Measurements from ENCODE around the gene BCL2L1.

Gene BCL2L1

GRCh38 chr20:31731321-31731717, 8.7 kb upstream of the BCL2L1 start:
- no peak for DNase-seq (ENCODE audit: low read depth in 2 of 2)

DNA sequence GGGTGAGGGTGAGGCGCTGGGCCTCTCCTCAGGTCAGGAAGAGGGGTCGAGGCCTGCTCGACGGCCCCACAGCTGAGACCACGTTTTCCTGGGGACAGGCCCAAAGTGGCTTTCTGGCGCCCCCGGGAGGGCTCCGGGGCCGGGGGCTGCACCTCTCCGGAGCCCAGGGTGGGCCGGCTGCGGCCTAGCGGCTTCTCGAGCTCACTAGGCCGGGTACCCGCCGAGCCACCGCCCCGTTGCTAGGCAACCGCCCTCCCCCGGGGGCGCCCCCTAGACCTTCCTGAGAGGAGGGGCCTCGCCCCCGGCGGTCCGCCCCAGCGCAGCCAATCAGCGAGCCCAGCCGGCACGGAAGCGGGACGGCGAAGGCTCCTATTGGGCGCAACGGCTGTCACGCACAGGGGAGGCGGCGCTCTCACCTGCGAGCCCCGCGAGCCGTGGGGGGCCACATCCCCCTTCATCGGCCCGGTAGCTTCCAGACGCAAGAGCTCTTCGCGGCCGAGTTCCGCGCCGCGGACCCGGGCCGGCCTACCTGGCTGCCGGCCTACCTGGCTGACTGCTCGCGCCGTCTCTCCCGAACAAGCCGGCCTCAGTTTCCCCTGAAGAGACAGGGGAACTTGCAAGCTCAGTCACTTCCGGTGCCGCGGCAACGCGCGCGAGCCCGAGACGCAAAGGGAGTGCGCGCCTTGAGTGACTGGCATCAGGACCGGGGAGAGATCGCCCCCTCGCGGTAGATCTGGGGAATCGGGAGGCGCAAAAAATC, 831 bp upstream of the BCL2L1 start:
- DNase-seq (ENCODE audit: low read depth in 2 of 2), result peak; percentile 98

- no peak for DNase-seq (ENCODE audit: low read depth in 2 of 2)
These were observed 326 bp upstream of the BCL2L1 start for GRCh38 chr20:31723069-31723318.

DNA sequence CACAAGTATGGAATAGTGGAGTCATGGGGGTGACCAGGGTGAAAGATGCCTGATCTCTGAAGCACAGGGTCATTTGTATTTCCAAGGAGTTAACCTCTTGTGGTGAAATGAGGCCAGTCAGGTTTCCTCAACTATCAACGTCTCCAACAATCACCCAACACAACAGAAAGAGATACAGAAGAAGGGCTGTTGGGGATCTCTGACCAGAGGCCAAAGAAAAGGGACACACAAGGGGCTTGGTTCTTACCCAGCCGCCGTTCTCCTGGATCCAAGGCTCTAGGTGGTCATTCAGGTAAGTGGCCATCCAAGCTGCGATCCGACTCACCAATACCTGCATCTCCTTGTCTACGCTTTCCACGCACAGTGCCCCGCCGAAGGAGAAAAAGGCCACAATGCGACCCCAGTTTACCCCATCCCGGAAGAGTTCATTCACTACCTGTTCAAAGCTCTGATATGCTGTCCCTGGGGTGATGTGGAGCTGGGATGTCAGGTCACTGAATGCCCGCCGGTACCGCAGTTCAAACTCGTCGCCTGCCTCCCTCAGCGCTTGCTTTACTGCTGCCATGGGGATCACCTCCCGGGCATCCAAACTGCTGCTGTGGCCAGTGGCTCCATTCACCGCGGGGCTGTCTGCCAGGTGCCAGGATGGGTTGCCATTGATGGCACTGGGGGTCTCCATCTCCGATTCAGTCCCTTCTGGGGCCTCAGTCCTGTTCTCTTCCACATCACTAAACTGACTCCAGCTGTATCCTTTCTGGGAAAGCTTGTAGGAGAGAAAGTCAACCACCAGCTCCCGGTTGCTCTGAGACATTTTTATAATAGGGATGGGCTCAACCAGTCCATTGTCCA, 1.0 kb downstream of the BCL2L1 start:
- no peak for DNase-seq (ENCODE audit: low read depth in 2 of 2)

DNA sequence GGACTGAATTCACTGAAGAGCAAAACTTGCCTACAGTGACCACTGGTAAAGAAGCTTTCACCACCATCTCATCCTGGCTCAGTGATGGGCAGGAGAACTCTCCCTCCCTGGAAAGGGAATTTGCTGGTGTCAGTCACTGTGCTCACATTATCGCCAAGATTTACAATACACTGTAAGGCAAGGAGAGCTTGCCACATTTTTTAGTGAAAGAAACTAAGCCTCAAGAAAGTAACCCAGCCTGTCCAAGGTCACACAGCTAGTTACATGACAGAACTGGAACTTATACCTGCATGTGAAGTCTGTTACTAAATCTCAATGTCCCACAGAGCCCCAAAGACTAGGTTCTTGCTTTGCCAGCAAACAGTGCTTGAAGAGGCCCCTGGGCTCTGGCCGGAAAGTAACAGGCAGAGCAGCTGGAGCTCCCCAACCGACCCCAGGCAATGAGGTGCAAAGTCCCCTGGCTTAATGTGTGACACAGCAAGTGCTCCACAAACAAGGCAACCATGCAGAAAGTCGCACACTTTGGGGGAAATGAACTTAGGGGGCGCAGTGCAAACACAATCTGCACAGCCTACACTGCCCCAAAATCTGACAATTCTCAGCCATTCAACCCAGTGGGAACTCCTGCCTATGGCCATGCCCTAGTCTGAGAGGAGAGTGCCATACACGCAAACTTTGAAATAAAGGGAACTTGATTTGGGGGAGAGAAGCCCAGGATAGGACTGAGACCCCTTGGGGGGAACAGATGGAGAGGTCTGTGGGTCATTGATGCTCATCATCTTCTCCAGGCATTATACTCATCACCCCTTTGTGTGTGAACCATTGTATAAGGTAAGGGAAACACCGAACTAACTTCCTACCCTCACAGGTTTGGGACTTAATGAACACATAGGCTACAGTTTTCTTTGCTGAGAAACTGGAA, 1.9 kb downstream of the BCL2L1 start:
- DNase-seq (ENCODE audit: low read depth in 2 of 2), result peak in 1 of 2 donors; percentile 29

GRCh38 chr20:31719644-31720485, 2.8 kb downstream of the BCL2L1 start:
- DNase-seq (ENCODE audit: low read depth in 2 of 2), result no peak

GRCh38 chr20:31718952-31719643, 3.6 kb downstream of the BCL2L1 start:
- DNase-seq (ENCODE audit: low read depth in 2 of 2), result no peak

- DNase-seq (ENCODE audit: low read depth in 2 of 2), result no peak
These were observed 5.0 kb downstream of the BCL2L1 start for GRCh38 chr20:31717478-31718201.

DNA sequence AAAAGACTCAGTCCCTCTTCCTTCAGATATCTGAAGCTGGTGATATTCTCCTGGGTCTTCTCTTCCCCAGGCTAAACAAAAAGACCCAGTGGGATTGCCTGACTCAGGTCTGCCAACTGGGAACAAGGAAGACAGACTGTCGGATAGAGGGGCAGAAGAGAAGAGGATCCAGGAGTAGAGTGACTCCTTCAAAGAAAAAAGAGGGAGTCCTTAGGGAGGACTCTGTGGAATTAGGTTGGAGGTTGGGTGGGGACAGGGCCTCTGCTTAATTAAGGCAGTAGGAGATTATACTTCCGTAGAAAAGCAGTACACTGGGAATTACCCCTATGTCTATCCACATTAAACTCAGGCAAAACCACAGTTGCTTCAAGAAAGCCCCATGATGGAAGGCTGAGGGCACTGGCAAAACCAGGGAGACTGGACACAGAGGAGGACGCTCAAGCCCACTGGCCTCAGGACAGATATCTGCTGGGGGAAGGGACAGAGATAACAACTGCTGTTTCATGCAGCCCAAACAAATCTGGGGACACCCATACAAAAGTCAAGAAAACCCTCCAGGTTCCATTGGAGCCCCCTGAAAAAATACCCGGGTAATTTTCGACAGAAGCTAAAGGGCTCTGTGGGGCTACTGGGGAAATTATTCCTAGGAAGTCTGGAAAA, 5.7 kb downstream of the BCL2L1 start:
- no peak for DNase-seq (ENCODE audit: low read depth in 2 of 2)

DNA sequence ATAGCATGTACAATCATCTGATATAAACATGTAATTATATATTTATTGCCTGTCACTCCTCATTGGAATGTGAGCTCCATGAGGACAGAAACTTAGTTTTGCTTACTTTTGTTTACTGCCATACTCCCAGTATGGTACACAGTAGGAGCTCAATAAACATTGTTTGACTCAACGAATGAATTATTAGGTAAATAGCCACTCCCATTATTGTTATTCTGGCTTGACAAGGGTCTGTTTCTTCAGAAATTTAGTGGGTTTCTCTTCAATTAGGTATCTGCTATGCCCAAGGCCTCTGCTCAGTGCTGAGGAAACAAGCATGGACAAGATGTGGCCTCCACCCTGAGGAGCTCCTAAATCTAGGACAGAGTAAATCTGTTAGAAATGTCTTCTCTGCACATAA, 6.3 kb downstream of the BCL2L1 start:
- no peak for DNase-seq (ENCODE audit: low read depth in 2 of 2)

GRCh38 chr20:31715766-31716165, 6.9 kb downstream of the BCL2L1 start:
- no peak for DNase-seq (ENCODE audit: low read depth in 2 of 2)

- DNase-seq (ENCODE audit: low read depth in 2 of 2), result no peak
These were observed 9.1 kb downstream of the BCL2L1 start for GRCh38 chr20:31713312-31714273.

DNA sequence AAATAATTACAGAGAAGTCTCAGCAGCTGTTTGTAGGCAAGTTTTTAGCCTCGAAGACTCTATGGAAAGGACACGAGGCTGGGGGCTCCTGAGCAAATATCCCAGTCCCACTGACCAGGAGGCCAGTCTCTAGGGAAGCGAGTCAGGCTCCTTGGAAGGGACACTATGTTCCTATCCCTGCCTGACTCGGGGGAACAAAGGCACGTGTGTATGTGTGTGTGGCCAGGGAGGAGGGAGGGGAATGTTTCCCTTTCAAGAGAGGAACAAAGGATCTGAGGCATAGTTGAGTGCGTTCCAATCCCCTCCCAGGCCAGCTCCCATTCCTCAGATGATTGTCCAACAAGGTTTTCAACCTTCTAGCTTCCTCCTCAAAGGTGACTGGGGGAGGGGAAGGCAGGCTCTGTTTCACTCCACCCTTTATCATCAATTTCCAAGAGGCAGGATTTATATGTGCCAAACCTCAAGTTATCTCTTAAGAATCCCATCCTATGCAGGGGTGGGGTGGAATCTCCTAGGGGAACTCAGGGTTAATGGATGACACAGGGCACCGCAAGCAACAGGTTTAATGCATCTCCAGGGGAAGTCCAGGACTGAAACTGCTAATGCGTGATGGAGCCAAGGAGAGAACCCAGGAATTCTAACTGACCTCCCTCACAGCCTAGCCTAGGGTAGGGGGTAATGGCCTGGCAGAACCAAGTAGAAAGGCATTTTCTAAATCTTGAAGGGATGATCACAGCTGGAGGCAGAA, 9.9 kb downstream of the BCL2L1 start:
- DNase-seq (ENCODE audit: low read depth in 2 of 2), result no peak

- no peak for DNase-seq (ENCODE audit: low read depth in 2 of 2)
These were observed 10.5 kb downstream of the BCL2L1 start for GRCh38 chr20:31712112-31712553.

- DNase-seq (ENCODE audit: low read depth in 2 of 2), result no peak
These were observed 11.2 kb downstream of the BCL2L1 start for GRCh38 chr20:31711179-31712111.

GRCh38 chr20:31710423-31711108, 12.1 kb downstream of the BCL2L1 start:
- no peak for DNase-seq (ENCODE audit: low read depth in 2 of 2)
